Jurkat, Clone E6-1 (cell line): ENCODE results near the gene SPTLC3.

Experiments
- DNase-seq: peaks from one replicate; pipeline ENCODE4 v3.0.0-alpha.2; 2011; ENCODE audit warnings: low read depth, low spot score
- H3K4me3 ChIP-seq: 2 replicates; pipeline ENCODE4 v1.5.1; 2011; ENCODE audit warnings: mild to moderate bottlenecking, low read length, control low read depth, moderate library complexity

Gene SPTLC3

DNA sequence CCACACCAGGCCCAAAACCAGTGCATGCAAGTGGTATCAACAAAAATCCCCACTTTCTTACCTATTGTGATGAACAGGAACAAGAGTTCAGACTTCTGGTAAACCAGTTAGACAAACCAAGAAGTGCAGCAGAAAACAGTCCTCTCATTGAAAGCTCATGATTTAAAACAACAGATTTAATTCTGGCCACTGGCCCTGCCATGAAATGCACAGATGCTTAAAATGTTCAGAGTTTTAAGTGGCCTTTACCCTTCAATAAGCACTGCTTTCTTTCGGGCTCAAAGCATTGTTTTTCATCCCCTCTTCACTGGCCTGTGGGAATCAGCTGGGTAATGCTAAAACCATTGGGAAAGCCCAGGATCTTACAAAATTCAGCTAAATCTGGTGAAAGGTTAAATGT, 109.9 kb downstream of the SPTLC3 start:
- no peak for DNase-seq
- H3K4me3 ChIP-seq: no peak overlapping the region

DNA sequence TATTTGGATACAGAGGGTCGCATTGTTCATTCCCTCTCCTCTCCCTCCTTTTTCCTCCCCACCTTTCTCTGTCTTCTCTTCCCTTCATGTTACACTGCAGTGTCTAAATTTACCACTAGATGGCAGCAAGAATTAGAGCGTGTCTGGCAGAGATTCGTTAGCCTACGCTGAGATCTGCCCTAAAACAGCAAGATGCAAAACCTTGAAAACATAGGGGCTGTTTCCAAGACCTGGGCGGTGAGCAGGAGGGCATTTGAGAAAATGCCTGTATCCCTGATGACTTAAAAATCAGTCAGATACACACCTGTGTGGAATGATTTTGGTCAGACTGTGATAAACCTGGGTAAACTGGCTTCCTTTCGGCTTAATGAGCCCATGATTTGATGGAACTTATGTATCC, 110.8 kb downstream of the SPTLC3 start:
- no peak overlapping the region for H3K4me3 ChIP-seq
- DNase-seq: peak; percentile 61

DNA sequence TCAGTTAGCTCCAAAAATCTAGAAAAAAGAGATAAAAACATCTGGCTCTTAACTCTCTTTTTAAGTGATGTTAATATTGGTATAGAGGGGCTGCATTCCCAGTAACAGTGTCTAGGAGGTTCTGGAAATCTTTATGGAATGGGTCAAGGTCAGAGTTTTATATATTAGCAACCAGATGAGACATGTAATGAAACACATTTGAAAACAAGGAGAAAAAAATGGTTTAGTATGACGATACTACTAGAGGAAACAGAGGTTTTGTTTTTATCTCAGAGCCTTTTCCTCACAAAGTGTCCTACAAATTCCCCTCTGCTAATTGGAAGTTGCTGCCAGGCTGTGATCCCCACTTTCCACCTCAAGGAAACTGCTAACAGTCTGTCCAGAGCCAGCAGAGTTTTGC, 111.7 kb downstream of the SPTLC3 start:
- no peak overlapping the region for H3K4me3 ChIP-seq
- DNase-seq: no peak

DNA sequence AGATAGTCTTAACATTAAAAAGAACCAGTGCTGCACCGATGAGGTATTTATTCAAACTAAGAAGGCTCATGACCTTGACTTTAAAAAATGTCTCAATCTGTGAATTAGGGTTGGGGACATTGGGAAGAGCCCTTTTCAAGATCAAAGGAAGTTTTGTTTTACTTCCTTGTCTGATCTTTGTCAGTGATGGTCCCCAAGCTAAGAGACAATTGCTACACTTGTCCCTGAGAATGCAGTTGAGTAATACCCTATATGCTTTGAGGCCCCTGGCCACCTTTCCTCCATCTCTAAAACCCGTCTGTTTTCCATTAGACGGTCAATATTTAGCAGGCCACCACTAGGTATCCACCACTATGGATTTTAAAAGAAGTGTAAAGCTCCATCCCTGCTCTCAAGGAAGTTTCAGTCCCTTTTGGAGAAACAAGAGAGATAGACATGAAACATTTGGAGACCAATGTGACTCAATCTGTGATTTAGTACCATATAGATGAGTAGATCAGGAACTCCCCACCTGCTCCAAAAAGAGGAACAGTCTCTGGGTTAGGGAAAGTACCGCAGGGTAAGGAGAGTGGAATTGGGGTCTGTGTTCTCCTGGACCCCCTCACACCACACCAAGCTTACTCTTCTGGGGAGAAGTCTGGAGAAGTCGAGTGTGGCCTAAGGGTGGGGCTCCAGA, 113.2 kb downstream of the SPTLC3 start:
- DNase-seq: no peak

DNA sequence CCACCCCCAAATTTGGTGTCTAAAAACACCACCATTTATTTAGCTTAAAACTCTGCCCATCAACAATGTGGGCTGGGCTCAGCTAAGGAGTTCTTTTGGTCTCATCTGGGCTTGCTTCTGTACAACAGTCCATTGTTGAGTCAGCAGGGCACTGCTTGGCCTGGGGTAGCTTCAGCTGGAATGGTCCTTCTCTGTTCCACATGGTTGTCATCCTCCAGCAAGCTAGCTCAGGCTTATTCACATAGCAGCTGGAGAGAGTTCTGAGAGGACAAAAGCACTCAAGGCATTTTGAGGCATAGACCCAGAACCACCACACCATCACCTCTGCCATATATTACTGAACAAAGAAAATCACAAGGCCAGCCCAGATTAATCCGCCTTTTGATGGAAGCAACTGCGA, 116.7 kb downstream of the SPTLC3 start:
- DNase-seq: no peak
- no peak overlapping the region for H3K4me3 ChIP-seq

More for the DNA sequence above, 113.2 kb downstream of the SPTLC3 start:
- H3K4me3 ChIP-seq: no peak overlapping the region

DNA sequence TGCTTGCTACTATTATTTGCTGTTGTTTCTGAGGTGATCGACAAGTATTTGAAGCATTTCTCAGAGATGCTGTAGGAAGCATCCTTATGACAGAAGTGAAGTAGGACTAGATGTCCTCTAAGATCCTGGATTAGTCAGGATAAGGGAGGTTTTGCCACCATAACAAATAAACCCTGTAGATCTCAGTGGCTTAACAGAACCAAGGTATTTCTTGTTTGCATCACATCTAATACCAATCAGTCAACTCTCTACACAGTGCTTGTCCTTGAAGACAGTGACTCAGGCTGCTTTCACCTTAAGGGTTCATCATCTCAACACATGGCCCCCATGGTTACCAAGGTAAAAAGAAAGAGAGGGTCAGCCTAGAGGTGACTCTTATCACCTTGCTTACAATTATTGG, 119.4 kb downstream of the SPTLC3 start:
- DNase-seq: no peak
- no peak overlapping the region for H3K4me3 ChIP-seq

DNA sequence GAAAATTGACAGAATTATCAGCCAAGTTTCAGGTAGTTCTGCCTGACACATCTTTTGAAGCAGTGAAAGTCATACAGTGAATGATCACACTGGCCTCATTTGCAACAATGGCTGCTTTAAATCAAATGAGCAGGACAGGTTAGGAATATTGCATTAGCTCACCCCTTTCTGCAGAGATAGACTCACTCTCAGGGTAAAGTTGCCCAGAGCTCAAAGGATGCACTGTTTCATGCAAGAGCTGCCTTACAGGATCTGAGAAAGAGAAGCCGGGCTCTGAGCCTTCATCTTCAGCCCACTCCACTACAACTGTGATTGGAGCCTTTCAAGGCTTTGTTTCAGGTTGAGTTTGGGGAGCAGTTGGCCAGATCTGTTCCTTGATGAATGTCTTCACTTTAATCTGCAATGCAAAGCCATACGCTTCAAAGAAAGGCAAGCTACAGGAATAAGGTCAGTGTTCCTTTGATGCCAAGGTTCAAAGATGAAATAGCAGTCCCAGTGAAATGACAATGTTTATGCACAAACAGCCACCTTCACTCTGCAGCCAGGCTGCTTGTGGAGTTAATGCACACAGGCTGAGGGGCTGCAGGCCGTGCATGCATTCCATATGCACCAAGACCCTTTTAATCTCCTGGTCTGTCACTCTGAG, 121.4 kb downstream of the SPTLC3 start:
- no peak for DNase-seq
- no peak overlapping the region for H3K4me3 ChIP-seq

DNA sequence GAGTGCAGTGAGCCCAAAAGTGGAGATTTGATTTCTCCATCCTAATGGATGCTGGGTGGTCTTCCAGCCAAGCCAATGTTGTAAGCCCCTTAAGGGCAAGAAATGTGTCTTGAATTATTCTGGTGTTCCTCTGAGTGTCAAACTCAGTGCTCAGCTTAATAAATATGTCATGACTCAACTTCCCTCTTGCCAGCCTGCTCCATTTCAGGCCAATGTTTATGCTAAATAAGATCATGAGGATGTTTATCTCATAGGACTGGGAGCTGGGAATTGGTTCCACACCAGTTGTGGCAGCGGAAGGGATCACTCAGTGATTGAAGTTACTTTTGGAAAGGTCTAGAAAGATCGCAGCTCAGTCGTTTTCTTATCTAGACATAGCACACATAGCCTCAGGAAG, 121.9 kb downstream of the SPTLC3 start:
- no peak for DNase-seq
- no peak overlapping the region for H3K4me3 ChIP-seq

DNA sequence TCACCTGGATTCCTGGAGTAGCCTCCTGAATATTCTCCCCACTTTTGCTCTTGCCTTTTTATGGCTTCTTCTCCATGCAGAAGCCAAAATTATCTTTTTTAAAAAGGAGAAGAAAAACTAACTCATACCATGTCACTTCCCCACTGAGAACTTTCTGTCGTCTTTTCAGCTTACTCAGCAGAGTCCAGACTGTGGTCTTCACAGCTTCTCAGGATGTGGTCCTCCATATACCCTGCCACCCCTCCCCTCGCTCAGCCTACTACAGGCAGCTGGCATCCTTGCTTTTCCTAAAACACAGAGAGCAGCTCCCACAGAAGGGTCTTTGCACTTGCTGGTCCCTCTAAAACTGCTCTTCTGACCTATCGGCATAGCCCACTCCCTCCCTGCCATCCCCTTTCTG, 122.9 kb downstream of the SPTLC3 start:
- no peak overlapping the region for H3K4me3 ChIP-seq
- no peak for DNase-seq

DNA sequence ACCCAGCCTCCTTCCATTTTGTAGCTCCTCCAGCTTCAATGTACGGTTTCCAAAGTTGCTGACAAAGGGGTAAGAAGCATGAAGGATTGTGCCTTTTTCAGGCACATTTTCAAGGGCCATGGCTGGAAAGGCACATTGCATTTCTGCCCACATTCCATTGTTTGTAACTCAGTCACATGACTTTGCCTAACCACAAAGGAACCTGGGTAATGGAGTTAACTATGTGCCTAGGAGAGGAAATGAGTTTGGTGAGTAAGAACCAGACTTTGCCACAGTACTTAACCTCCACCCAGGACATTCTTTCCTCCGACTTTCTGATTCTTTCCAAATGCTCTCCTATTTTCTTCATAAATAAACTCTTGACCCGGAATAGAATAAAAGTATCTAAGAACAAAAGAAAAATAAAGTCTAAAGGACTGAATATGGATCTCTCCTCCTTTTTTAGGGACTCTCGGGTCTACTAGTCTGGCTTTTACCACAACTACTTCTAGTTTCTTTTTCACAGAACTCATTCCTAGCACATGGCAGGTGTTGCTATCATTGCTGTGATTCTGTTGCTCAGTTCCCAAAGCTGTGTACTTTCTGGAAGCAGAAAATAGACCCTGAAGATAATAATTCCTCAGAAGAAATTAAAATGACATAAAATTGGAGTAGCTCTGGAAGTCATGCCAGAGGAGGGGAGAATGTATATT, 130.8 kb downstream of the SPTLC3 start:
- DNase-seq: peak; percentile 8
- no peak overlapping the region for H3K4me3 ChIP-seq

DNA sequence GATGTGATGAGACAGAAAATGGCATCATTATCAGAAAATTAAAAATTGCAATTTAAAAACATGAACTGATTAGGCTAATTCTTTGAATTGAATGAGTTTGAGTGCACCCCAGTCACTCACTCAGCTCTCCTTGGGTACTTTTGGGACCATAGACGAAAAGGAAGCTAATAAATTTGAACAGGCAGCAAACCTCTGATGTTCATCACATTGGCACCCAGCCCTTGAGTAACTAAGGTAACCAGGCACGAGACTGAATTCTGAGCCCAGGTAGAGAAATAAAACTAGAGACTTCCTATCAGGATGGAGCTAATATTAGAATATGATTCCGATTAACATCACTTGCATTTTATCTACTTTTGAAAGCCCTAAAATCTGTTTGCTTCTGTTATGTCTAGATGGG, 131.4 kb downstream of the SPTLC3 start:
- H3K4me3 ChIP-seq: no peak overlapping the region
- no peak for DNase-seq

DNA sequence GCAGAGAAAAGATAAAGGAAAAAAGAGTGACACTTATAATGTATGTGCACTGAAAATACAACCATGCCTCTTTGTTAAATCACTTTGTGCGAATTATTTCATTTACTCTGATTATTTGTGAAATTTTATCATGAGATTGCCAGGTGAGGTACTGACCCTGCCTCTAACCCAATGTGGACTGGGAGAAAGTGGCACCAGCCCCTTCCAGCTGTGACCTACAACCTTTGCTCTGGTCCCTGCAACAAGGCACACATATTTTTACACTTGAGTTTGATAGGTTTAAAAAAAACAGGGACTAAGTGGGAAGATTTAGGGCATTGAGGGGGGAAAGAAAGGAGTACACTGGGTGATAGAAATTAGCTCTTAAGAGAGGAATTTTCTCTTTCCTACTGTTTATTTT, 132.0 kb downstream of the SPTLC3 start:
- DNase-seq: no peak
- H3K4me3 ChIP-seq: no peak overlapping the region

DNA sequence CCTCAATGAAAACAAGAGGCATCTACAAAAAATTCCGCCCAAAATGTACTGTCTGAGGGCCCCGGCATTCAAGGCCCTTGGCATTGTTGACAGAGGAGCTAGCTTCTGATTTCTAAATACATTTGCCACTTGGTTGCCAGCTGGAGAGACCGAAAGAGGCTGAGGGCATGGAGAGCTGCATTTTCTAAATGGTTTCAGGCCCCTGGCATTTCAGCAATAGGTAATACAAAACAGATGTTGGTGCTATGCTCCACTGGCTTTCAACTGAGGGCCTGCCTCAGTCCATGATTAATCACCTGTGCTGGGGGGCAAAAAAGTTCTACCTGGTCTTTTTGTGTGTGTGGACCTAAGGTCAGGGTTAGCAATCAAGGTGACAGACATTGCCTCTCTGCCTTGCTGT, 132.8 kb downstream of the SPTLC3 start:
- no peak overlapping the region for H3K4me3 ChIP-seq
- DNase-seq: no peak

DNA sequence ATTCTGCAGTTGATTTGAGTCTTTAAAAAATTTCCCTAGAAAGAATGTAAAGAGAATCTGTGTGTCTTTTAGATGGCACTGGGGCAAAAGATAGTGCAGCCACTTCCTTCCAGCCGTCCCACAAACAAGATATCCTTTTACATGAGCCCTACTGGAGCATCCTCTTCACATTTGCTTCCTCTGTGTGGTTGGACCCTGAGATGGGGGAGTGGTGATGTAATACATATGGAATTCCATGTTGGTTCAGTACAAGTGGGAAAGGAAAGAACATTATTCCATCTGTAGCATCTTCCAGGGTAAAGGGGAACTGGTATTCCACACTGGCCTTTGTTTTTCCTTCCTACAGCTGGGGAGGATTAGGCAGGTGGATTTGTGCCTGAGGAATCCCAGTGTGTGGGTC, 133.4 kb downstream of the SPTLC3 start:
- DNase-seq: peak; percentile 28
- no peak overlapping the region for H3K4me3 ChIP-seq

DNA sequence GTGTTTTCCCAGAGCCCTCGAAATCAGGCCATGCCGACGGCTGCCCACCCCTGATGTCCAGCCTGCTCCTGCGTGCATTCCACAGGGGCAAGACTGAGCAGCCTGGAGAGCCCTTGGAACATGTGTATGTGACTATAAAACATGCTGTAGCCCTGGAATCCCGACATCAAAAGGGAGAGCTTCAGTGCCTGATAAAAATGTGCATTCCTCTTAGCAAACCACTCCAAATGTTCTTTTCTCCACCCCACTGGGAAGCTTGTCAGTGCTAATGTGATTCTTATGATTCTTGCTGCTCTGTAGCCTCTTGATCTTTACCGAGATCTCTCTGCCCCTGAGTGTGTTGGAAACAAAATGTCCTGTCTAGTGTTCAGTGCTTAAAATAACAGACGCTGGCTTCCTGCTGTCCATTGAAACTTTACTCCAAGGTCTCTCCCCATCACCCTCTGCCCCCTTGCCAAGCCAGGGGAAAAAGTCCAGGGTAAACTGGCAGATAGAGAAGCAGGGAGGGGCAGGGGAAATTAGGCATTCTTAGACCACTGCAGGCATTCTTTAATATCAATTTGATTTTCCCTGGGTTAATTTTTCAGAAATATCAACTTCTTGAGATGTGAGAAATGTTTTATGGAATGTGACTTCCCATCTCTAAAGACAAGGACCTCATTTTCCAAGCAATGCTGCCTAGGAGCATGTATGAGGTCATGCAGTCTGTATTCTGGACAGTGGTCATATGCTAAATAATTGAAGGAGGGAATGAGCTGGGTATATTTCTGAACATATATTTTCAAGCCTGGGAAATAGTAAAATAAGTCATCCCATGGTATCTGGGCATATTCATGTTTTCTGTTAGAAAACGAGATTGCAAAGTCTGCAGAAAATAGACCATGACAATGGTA, 138.5 kb downstream of the SPTLC3 start:
- no peak for DNase-seq
- H3K4me3 ChIP-seq: no peak overlapping the region

DNA sequence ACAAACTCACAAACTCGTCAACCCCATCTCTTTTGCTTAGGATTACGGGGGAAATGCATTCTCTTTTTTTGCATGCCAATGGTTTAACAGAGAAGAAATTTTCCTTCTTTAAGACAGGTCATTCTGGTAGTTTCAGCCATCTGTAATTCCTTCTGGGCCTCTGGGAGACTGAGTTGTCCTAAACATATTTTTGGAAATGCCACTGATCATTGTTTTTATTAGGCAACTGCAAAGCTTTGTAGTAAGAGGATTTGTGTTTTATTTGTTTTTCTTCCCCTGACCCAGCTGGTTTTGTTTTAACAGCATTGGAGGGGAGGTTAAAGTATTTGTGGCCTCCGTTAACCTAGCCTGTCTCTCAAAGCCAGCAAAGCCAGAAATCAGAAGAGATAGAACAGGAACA, 139.2 kb downstream of the SPTLC3 start:
- DNase-seq: no peak
- H3K4me3 ChIP-seq: no peak overlapping the region

DNA sequence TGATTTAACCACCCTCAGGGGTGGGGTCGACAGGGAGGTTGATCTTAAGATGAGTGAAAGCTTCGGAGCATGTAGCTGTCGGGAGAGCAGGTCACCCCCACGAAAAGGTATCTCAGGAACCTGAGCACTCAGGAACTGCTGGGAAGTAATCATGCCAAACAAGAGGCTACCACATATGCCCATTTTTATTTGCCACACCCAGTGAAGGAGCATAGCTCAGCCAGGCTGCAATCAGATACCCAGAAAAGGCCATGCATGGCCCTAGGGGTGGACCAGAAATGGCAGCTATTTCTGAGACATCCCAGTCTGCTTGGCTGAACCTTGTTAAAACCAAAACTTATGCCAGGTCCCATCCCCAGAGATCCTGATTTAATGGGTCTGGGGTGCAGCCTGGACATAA, 139.6 kb downstream of the SPTLC3 start:
- DNase-seq: no peak
- no peak overlapping the region for H3K4me3 ChIP-seq

DNA sequence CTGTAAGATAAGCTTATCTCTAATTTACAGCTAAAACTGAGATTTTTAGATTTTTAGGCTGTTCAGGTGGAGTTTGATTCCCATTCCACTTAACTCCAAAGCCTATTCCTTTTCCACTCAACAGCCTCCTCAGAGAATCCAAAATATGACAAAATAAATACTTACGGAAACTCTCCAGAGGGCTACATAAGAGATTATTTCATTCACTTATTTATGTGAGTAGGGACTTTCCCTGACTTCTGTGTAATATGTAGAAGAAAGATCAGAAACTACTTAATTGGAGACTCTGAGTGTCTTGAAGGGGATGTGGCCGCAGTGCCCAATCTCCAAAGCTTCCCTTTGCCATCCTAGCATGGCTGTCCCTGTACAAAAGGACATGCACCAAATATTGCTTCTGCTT, 140.2 kb downstream of the SPTLC3 start:
- DNase-seq: no peak
- H3K4me3 ChIP-seq: no peak overlapping the region

DNA sequence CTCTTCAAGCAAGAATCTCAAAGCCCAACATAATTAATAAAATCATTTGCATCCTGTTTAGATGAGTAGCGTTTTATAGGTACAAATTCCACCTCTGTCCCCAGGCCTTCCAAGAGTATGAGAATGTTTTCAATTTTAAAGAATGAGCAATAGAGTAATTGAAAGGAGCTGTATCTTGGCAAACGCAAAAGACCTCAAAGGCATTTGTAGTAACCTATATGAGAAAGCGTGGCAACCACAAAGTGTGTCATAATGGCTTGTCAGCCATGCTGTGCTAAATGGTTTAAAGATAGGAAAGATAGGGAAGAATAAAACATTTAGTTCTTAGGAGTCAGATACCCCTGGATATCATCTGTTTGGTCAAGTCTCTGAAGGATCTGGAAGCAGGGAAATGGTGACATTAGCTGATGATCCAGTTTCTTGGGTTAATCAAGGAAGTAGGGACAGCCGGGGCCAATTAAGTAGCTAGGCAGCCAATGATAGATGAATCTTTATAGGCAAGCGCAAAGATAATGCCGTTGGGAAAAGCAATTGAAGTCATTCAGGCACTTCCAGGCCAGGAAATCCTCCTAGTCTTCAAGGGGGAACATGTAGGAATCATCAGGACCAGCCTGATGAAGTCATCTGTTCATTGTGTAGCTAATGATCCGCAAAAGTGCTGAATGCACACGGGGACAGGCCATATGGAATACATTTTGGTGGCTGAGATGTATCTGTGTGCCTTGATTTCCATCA, 140.8 kb downstream of the SPTLC3 start:
- H3K4me3 ChIP-seq: no peak overlapping the region
- no peak for DNase-seq
